ENCODE measurements around the gene PTPN21. TPM values are rescaled to one million over a fixed set of nuclear protein-coding genes. Genes with fewer than 3 reads are reported as not detected.

The PTPN21 gene
- total and polyA plus RNA-seq, 9 of the 15 experiments (the other 6 are each of a cell fraction or from before 2014, with no cell fraction given): 0.06 to 1.9 (median 0.94) TPM

DNA sequence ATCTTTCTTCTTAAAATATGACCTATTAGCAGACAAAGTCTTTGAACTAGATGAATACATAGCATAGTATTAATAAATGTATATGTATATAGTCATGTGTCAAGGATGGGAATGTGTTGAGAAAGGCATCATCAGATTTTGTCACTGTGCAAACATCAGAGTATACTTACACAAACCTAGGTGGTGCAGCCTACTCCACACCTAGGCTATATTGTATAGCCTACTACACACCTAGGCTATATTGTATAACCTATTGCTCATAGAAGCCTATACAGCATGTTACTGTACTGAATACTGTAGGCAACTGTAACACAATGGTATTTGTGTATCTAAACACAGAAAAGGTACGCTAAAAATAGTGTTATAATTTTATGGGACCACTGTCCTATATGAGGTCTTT is 47.6 kb downstream of the PTPN21 start (continued):
- TF ChIP-seq SP2 (IDR thresholded peaks at IDR 0.05; ENCODE audit: extremely low read depth, low read depth, low read length, poor library complexity, severe bottlenecking): no peak

DNA sequence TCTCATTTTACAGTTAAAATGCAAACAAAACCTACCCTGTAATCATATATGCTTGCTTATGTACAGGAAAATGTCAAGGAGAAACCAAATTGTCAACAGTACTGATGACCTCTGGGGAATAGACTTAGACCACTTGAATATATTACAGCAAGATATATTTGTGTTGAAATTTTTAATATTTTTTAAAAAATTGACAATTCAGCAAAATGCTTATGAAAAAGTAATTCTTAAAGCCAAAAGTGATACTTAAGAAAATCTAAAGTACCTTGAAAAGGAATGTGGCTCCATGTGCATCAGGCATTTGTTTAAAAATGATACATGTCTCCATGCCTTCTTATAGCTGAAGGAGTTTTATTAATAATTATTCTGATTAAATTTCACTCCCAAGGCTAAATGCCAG is 49.2 kb downstream of the PTPN21 start:
- in situ Hi-C loops (cut with MboI) (no loop called here), intact Hi-C loops (cut with micrococcal nuclease) (no loop called here)
- no peak for ATAC-seq

More for the DNA sequence above, 49.2 kb downstream of the PTPN21 start:
- Histone ChIP-seq H3K9ac (ENCODE audit: insufficient read depth in 1 of 2, low read depth in 2 of 2, low read length in 2 of 2) (no peak overlapping the region), H3K4me1 (replicated peaks in 1 of 2; ENCODE audit: control insufficient read depth in 2 of 2, insufficient read depth in 2 of 2, low read length in 2 of 2) (no peaks in the 10 kb centered on the region), H3K4me2 (ENCODE audit: insufficient read depth, low read length) (no peak overlapping the region), H3K27me3 (ENCODE audit: control insufficient read depth in 2 of 2, insufficient read depth in 2 of 2, low read length in 2 of 2) (no peaks in the 10 kb centered on the region), H4K20me1 (replicated peaks; ENCODE audit: control insufficient read depth, insufficient read depth, low read length) (no peaks in the 10 kb centered on the region), H3K79me2 (ENCODE audit: control insufficient read depth, insufficient read depth, low read length) (no peaks in the 10 kb centered on the region), H2AFZ (ENCODE audit: low read depth, low read length) (no peak overlapping the region), H3K4me3 (no peak overlapping the region), H3K9me3 (replicated peaks; ENCODE audit: control insufficient read depth, insufficient read depth, low read depth, low read length) (no peaks in the 10 kb centered on the region), H3K36me3 (ENCODE audit: control insufficient read depth, insufficient read depth, low read length) (no peaks in the 10 kb centered on the region), H3K9me1 (ENCODE audit: control insufficient read depth, insufficient read depth, low read length) (no peaks in the 10 kb centered on the region), H3K27ac (ENCODE audit: extremely low read depth, low read depth, low read length) (no peak overlapping the region)
- CTCF ChIA-PET (ENCODE audit: low intra/inter-chr PET ratio): no interaction called here
- POLR2A ChIA-PET: no interaction called here
- no peak for FAIRE-seq
- TF ChIP-seq POLR2H (tag; IDR thresholded peaks at IDR 0.05; ENCODE audit: low read depth) (no peak), MAFG (tag; conservative IDR thresholded peaks at IDR 0.05) (peak; percentile 23; the same call in 1 of the 2 replicates), MAFF (IDR thresholded peaks at IDR 0.05; ENCODE audit: low read length) (peak; percentile 3; the same call in 1 of the 2 replicates), NR2C2 (CRISPR knock-in tag; IDR thresholded peaks at IDR 0.05) (no peak), NR2C2 (tag; IDR thresholded peaks at IDR 0.05) (no peak), PML (IDR thresholded peaks at IDR 0.05; ENCODE audit: low read length) (no peak), ZNF316 (IDR thresholded peaks at IDR 0.05) (peak; percentile 62), PRPF4 (IDR thresholded peaks at IDR 0.05; ENCODE audit: insufficient read depth, low read depth, low read length, poor library complexity, severe bottlenecking) (no peak), C11orf30 (IDR thresholded peaks at IDR 0.05; ENCODE audit: low read depth) (peak; percentile 24; the same call in 1 of the 2 replicates)
- TF ChIP-seq, protein P1, sequence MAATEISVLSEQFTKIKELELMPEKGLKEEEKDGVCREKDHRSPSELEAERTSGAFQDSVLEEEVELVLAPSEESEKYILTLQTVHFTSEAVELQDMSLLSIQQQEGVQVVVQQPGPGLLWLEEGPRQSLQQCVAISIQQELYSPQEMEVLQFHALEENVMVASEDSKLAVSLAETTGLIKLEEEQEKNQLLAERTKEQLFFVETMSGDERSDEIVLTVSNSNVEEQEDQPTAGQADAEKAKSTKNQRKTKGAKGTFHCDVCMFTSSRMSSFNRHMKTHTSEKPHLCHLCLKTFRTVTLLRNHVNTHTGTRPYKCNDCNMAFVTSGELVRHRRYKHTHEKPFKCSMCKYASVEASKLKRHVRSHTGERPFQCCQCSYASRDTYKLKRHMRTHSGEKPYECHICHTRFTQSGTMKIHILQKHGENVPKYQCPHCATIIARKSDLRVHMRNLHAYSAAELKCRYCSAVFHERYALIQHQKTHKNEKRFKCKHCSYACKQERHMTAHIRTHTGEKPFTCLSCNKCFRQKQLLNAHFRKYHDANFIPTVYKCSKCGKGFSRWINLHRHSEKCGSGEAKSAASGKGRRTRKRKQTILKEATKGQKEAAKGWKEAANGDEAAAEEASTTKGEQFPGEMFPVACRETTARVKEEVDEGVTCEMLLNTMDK (IDR thresholded peaks at IDR 0.05; ENCODE audit: borderline replicate concordance, insufficient read depth, low read depth, low read length, poor library complexity, severe bottlenecking): no peak
- TF ChIP-seq, protein P2, sequence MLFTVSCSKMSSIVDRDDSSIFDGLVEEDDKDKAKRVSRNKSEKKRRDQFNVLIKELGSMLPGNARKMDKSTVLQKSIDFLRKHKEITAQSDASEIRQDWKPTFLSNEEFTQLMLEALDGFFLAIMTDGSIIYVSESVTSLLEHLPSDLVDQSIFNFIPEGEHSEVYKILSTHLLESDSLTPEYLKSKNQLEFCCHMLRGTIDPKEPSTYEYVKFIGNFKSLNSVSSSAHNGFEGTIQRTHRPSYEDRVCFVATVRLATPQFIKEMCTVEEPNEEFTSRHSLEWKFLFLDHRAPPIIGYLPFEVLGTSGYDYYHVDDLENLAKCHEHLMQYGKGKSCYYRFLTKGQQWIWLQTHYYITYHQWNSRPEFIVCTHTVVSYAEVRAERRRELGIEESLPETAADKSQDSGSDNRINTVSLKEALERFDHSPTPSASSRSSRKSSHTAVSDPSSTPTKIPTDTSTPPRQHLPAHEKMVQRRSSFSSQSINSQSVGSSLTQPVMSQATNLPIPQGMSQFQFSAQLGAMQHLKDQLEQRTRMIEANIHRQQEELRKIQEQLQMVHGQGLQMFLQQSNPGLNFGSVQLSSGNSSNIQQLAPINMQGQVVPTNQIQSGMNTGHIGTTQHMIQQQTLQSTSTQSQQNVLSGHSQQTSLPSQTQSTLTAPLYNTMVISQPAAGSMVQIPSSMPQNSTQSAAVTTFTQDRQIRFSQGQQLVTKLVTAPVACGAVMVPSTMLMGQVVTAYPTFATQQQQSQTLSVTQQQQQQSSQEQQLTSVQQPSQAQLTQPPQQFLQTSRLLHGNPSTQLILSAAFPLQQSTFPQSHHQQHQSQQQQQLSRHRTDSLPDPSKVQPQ (CRISPR knock-in tag; IDR thresholded peaks at IDR 0.05; ENCODE audit: borderline replicate concordance): no peak
- TF ChIP-seq, protein P3, sequence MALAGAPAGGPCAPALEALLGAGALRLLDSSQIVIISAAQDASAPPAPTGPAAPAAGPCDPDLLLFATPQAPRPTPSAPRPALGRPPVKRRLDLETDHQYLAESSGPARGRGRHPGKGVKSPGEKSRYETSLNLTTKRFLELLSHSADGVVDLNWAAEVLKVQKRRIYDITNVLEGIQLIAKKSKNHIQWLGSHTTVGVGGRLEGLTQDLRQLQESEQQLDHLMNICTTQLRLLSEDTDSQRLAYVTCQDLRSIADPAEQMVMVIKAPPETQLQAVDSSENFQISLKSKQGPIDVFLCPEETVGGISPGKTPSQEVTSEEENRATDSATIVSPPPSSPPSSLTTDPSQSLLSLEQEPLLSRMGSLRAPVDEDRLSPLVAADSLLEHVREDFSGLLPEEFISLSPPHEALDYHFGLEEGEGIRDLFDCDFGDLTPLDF (CRISPR knock-in tag; IDR thresholded peaks at IDR 0.05): no peak
- no TSS peak for BruUV-seq (replicated peaks)
- no peak for DNase-seq (ENCODE audit: extremely low read depth in 1 of 4, low spot score in 3 of 4)
